ENCODE measurements around the gene TRIM58. TPM values are rescaled to one million over a fixed set of nuclear protein-coding genes. Genes with fewer than 3 reads are reported as not detected.

Gene TRIM58
- total and polyA plus RNA-seq, 2 donors from 2014 or later = 0.11 to 0.50 TPM

GRCh38 chr1:247906504-247907047, 49.6 kb downstream of the TRIM58 start:
- Histone ChIP-seq H3K4me1 (ENCODE audit: control insufficient read depth in 2 of 3, insufficient read depth in 2 of 3, low read depth in 1 of 3, low read length in 3 of 3) (no peaks in the 10 kb centered on the region), H3K27ac (ENCODE audit: low read depth in 2 of 2, low read length in 2 of 2) (no peak overlapping the region), H3K27me3 (ENCODE audit: control insufficient read depth, insufficient read depth, low read length) (no peaks in the 10 kb centered on the region), H3K9me3 (ENCODE audit: control insufficient read depth in 2 of 3, insufficient read depth in 1 of 3, low read length in 3 of 3) (peaks cover 0 to 2% (median 0%) of the 10 kb centered on the region in 3 donors), H3K4me3 (ENCODE audit: low read length in 3 of 3) (peak overlapping the region in 1 of 3 donors; percentile 21), H3K36me3 (ENCODE audit: control insufficient read depth in 2 of 3, insufficient read depth in 3 of 3, low read length in 3 of 3) (no peaks in the 10 kb centered on the region), H3K9ac (ENCODE audit: low read length in 3 of 3) (no peak overlapping the region)
- intact Hi-C loops (cut with DNase I) = no loop called here
- TF ChIP-seq CTCF (IDR thresholded peaks at IDR 0.05; ENCODE audit: borderline replicate concordance, extremely low read depth, insufficient read depth) = no peak
- DNase-seq (peak in 1 of 5 donors; percentile 3), FAIRE-seq (no peak)

GRCh38 chr1:247908766-247909165, 51.8 kb downstream of the TRIM58 start:
- intact Hi-C loops (cut with DNase I) = no loop called here
- peaks cover 0 to 2% (median 0%) of the 10 kb centered on the region in 3 donors for H3K9me3 ChIP-seq (ENCODE audit: control insufficient read depth in 2 of 3, insufficient read depth in 1 of 3, low read length in 3 of 3)
- FAIRE-seq (no peak), DNase-seq (no peak)
- no peaks in the 10 kb centered on the region for H3K36me3 ChIP-seq (ENCODE audit: control insufficient read depth in 2 of 3, insufficient read depth in 3 of 3, low read length in 3 of 3)
- no peak overlapping the region for H3K27ac ChIP-seq (ENCODE audit: low read depth in 2 of 2, low read length in 2 of 2)
- no peaks in the 10 kb centered on the region for H3K27me3 ChIP-seq (ENCODE audit: control insufficient read depth, insufficient read depth, low read length)
- no peak for TF ChIP-seq CTCF (IDR thresholded peaks at IDR 0.05; ENCODE audit: borderline replicate concordance, extremely low read depth, insufficient read depth)
- no peak overlapping the region for H3K4me3 ChIP-seq (ENCODE audit: low read length in 3 of 3)
- H3K9ac ChIP-seq (ENCODE audit: low read length in 3 of 3) = no peak overlapping the region
- no peaks in the 10 kb centered on the region for H3K4me1 ChIP-seq (ENCODE audit: control insufficient read depth in 2 of 3, insufficient read depth in 2 of 3, low read depth in 1 of 3, low read length in 3 of 3)

- DNase-seq (no peak), FAIRE-seq (no peak)
- TF ChIP-seq CTCF (IDR thresholded peaks at IDR 0.05; ENCODE audit: borderline replicate concordance, extremely low read depth, insufficient read depth) = no peak
- Histone ChIP-seq H3K9me3 (ENCODE audit: control insufficient read depth in 2 of 3, insufficient read depth in 1 of 3, low read length in 3 of 3) (no peaks in the 10 kb centered on the region), H3K9ac (ENCODE audit: low read length in 3 of 3) (no peak overlapping the region), H3K4me1 (ENCODE audit: control insufficient read depth in 2 of 3, insufficient read depth in 2 of 3, low read depth in 1 of 3, low read length in 3 of 3) (no peaks in the 10 kb centered on the region), H3K27ac (ENCODE audit: low read depth in 2 of 2, low read length in 2 of 2) (no peak overlapping the region), H3K27me3 (ENCODE audit: control insufficient read depth, insufficient read depth, low read length) (no peaks in the 10 kb centered on the region), H3K4me3 (ENCODE audit: low read length in 3 of 3) (no peak overlapping the region), H3K36me3 (ENCODE audit: control insufficient read depth in 2 of 3, insufficient read depth in 3 of 3, low read length in 3 of 3) (no peaks in the 10 kb centered on the region)
- intact Hi-C loops (cut with DNase I) = no loop called here
Observed at GRCh38 chr1:247913786-247914185, 56.8 kb downstream of the TRIM58 start.
